Liver (tissue), 3 donors: ENCODE measurements around the gene FBXO4.

Source experiments
- GABPA ChIP-seq, 2 donors: IDR thresholded peaks in 1 of 2; conservative IDR thresholded peaks in 1 of 2; 2 replicates each; pipeline ENCODE4 v1.6.1; 2016; ENCODE audit warnings: antibody characterized with exemption in 2 of 2, mild to moderate bottlenecking in 1 of 2, moderate library complexity in 1 of 2
- RAD21 ChIP-seq, 2 donors: IDR thresholded peaks; 2 replicates each; pipeline ENCODE4 v1.6.1; 2016; ENCODE audit warnings: antibody characterized with exemption in 2 of 2, mild to moderate bottlenecking in 2 of 2
- TF ChIP-seq, protein P1 (sequence below): fragments of 150-350 bp; IDR thresholded peaks from 2 replicates; pipeline ENCODE4 v1.5.1; 2017; ENCODE audit warnings: improper control_type of control experiment, low read depth, low read length; ENCODE audit not compliant: missing input control
- donor health status: healthy.
- donor health status: healthy.

DNA sequence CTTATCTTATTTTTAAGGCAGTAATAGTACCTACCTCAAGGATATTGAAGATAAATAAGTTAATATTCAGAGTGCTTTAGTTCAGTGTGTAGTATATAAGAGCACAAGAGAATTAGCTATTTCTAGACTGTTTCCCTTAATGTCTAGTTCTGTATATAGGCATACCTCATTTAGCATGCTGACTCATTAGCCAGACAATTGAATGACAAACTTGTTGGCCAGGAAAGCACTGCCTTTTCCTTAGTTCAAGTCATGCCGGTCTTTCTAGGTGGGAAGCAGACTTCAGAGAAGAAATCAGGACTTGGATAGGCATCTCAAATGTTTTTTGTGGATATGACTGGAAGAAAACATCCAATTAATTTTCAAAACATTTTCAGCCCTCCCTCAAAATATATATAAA lies 3.2 kb upstream of the FBXO4 start:
- TF ChIP-seq, protein P1, sequence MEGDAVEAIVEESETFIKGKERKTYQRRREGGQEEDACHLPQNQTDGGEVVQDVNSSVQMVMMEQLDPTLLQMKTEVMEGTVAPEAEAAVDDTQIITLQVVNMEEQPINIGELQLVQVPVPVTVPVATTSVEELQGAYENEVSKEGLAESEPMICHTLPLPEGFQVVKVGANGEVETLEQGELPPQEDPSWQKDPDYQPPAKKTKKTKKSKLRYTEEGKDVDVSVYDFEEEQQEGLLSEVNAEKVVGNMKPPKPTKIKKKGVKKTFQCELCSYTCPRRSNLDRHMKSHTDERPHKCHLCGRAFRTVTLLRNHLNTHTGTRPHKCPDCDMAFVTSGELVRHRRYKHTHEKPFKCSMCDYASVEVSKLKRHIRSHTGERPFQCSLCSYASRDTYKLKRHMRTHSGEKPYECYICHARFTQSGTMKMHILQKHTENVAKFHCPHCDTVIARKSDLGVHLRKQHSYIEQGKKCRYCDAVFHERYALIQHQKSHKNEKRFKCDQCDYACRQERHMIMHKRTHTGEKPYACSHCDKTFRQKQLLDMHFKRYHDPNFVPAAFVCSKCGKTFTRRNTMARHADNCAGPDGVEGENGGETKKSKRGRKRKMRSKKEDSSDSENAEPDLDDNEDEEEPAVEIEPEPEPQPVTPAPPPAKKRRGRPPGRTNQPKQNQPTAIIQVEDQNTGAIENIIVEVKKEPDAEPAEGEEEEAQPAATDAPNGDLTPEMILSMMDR, result no peak
- TF ChIP-seq GABPA (IDR thresholded peaks at IDR 0.05 in 1 of 2, conservative IDR thresholded peaks at IDR 0.05 in 1 of 2) (no peak), RAD21 (IDR thresholded peaks at IDR 0.05) (no peak)
